HEK293 (cell line): Measurements from ENCODE around the gene ADNP.
A peak's percentile ranks its signal among the peaks of the same experiment; 100 is the strongest.

Experiments used
- MYNN ChIP-seq: fragments of 450-650 bp; formaldehyde crosslinking; IDR thresholded peaks from 2 replicates; pipeline ENCODE4 v1.5.1; 2016; ENCODE audit warnings: missing biosample characterization, missing genetic modification characterization, borderline replicate concordance
- REPIN1 ChIP-seq: fragments of 450-650 bp; formaldehyde crosslinking; IDR thresholded peaks from 2 replicates; pipeline ENCODE4 v1.5.1; 2017; ENCODE audit warnings: missing biosample characterization, missing genetic modification characterization, low read depth
- SCRT1 ChIP-seq: fragments of 450-650 bp; formaldehyde crosslinking; IDR thresholded peaks from 2 replicates; pipeline ENCODE4 v1.5.1; 2016; ENCODE audit warnings: missing biosample characterization, missing genetic modification characterization, borderline replicate concordance
- ZFP3 ChIP-seq: fragments of 450-650 bp; formaldehyde crosslinking; IDR thresholded peaks from 2 replicates; pipeline ENCODE4 v1.5.1; 2016; ENCODE audit warnings: low read depth, missing biosample characterization, missing genetic modification characterization
- ZNF10 ChIP-seq: fragments of 450-650 bp; formaldehyde crosslinking; IDR thresholded peaks from 2 replicates; pipeline ENCODE4 v1.5.1; 2017; ENCODE audit warnings: missing biosample characterization, missing genetic modification characterization
- ZNF132 ChIP-seq: fragments of 450-650 bp; formaldehyde crosslinking; IDR thresholded peaks from 2 replicates; pipeline ENCODE4 v1.5.1; 2017; ENCODE audit warnings: missing biosample characterization, missing genetic modification characterization, borderline replicate concordance
- ZNF169 ChIP-seq: fragments of 450-650 bp; formaldehyde crosslinking; IDR thresholded peaks from 2 replicates; pipeline ENCODE4 v1.5.1; 2016; ENCODE audit warnings: missing biosample characterization, missing genetic modification characterization
- ZNF184 ChIP-seq: fragments of 450-650 bp; IDR thresholded peaks from 2 replicates; pipeline ENCODE4 v1.5.1; 2018; ENCODE audit warnings: missing biosample characterization, mild to moderate bottlenecking, missing genetic modification characterization
- ZNF23 ChIP-seq: fragments of 450-650 bp; formaldehyde crosslinking; IDR thresholded peaks from 2 replicates; pipeline ENCODE4 v1.5.1; 2016; ENCODE audit warnings: missing biosample characterization, missing genetic modification characterization, borderline replicate concordance
- ZNF324 ChIP-seq: fragments of 450-650 bp; formaldehyde crosslinking; IDR thresholded peaks from 2 replicates; pipeline ENCODE4 v1.5.1; 2016; ENCODE audit warnings: missing biosample characterization, missing genetic modification characterization
- ZNF391 ChIP-seq: fragments of 450-650 bp; formaldehyde crosslinking; IDR thresholded peaks from 2 replicates; pipeline ENCODE4 v1.5.1; 2016; ENCODE audit warnings: low read depth, missing biosample characterization, missing genetic modification characterization, borderline replicate concordance
- ZNF501 ChIP-seq: fragments of 450-650 bp; formaldehyde crosslinking; IDR thresholded peaks from 2 replicates; pipeline ENCODE4 v1.5.1; 2016; ENCODE audit warnings: missing biosample characterization, missing genetic modification characterization
- ZNF560 ChIP-seq: fragments of 450-650 bp; formaldehyde crosslinking; IDR thresholded peaks from 2 replicates; pipeline ENCODE4 v1.5.1; 2017; ENCODE audit warnings: missing biosample characterization, missing genetic modification characterization, borderline replicate concordance
- ZNF596 ChIP-seq: fragments of 450-650 bp; IDR thresholded peaks from 2 replicates; pipeline ENCODE4 v1.5.0; 2018; ENCODE audit warnings: missing biosample characterization, mild to moderate bottlenecking, missing genetic modification characterization, moderate library complexity
- ZNF660 ChIP-seq: fragments of 450-650 bp; IDR thresholded peaks from 2 replicates; pipeline ENCODE4 v1.5.1; 2018; ENCODE audit warnings: missing biosample characterization, mild to moderate bottlenecking, missing genetic modification characterization
- ZXDB ChIP-seq: fragments of 450-650 bp; formaldehyde crosslinking; IDR thresholded peaks from 2 replicates; pipeline ENCODE4 v1.5.1; 2016; ENCODE audit warnings: missing biosample characterization, missing genetic modification characterization
- TF ChIP-seq, protein P1 (sequence below): fragments of 450-650 bp; formaldehyde crosslinking; IDR thresholded peaks from 2 replicates; pipeline ENCODE4 v1.5.1; 2016; ENCODE audit warnings: missing biosample characterization, missing genetic modification characterization
- TF ChIP-seq, protein P2 (sequence below): fragments of 450-650 bp; formaldehyde crosslinking; IDR thresholded peaks from 2 replicates; pipeline ENCODE4 v1.5.1; 2016; ENCODE audit warnings: missing biosample characterization, missing genetic modification characterization
- TF ChIP-seq, protein P3 (sequence below): fragments of 450-650 bp; formaldehyde crosslinking; IDR thresholded peaks from 2 replicates; pipeline ENCODE4 v1.5.1; 2016; ENCODE audit warnings: missing biosample characterization, missing genetic modification characterization
- TF ChIP-seq, protein P4 (sequence below): fragments of 450-650 bp; formaldehyde crosslinking; conservative IDR thresholded peaks from 2 replicates; pipeline ENCODE4 v1.5.1; 2016; ENCODE audit warnings: low read depth, missing biosample characterization, missing genetic modification characterization
- TF ChIP-seq, protein P5 (sequence below): fragments of 450-650 bp; formaldehyde crosslinking; IDR thresholded peaks from 2 replicates; pipeline ENCODE4 v1.5.1; 2016; ENCODE audit warnings: missing biosample characterization, missing genetic modification characterization
- TF ChIP-seq, protein P6 (sequence below): fragments of 450-650 bp; formaldehyde crosslinking; IDR thresholded peaks from 2 replicates; pipeline ENCODE4 v1.5.1; 2017; ENCODE audit warnings: missing biosample characterization, missing genetic modification characterization

Gene ADNP

DNA sequence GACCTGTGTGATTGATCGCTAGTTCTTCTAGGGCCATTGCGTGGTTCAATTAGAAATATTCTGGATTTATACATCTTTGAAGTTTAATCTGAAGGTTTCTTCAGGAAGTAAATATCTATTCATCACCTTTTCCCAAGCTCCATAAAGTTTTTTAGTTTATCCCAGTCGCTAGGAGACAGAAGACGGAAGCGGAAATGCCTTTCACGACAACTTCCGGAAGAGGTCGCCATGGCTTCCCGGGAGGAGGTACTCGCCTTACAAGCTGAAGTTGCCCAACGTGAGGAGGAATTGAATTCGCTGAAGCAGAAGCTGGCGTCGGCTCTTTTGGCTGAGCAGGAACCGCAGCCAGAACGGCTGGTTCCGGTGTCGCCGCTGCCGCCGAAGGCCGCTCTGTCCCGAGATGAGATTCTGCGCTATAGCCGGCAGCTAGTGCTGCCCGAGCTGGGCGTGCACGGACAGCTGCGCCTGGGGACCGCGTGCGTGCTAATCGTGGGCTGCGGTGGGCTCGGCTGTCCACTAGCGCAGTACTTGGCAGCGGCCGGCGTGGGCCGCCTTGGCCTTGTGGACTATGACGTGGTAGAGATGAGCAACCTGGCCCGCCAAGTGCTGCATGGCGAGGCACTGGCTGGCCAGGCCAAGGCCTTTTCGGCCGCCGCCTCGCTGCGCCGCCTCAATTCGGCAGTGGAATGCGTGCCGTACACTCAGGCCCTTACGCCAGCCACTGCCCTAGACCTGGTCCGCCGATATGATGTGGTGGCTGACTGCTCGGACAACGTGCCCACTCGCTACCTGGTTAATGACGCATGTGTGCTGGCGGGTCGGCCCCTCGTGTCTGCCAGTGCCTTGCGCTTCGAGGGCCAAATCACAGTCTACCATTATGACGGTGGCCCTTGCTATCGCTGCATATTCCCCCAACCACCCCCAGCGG lies 27.6 kb upstream of the ADNP start, which contains the start of gene MOCS3 (continued):
- TF ChIP-seq, protein P1, sequence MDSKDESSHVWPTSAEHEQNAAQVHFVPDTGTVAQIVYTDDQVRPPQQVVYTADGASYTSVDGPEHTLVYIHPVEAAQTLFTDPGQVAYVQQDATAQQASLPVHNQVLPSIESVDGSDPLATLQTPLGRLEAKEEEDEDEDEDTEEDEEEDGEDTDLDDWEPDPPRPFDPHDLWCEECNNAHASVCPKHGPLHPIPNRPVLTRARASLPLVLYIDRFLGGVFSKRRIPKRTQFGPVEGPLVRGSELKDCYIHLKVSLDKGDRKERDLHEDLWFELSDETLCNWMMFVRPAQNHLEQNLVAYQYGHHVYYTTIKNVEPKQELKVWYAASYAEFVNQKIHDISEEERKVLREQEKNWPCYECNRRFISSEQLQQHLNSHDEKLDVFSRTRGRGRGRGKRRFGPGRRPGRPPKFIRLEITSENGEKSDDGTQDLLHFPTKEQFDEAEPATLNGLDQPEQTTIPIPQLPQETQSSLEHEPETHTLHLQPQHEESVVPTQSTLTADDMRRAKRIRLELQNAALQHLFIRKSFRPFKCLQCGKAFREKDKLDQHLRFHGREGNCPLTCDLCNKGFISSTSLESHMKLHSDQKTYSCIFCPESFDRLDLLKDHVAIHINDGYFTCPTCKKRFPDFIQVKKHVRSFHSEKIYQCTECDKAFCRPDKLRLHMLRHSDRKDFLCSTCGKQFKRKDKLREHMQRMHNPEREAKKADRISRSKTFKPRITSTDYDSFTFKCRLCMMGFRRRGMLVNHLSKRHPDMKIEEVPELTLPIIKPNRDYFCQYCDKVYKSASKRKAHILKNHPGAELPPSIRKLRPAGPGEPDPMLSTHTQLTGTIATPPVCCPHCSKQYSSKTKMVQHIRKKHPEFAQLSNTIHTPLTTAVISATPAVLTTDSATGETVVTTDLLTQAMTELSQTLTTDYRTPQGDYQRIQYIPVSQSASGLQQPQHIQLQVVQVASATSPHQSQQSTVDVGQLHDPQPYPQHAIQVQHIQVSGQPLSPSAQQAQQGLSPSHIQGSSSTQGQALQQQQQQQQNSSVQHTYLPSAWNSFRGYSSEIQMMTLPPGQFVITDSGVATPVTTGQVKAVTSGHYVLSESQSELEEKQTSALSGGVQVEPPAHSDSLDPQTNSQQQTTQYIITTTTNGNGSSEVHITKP: peak; percentile 100
- peak; percentile 43; the same call in 1 of the 2 replicates for TF ChIP-seq ZXDB (tag by site-specific recombination)
- TF ChIP-seq ZNF391: no peak
- TF ChIP-seq SCRT1 (tag by site-specific recombination): no peak
- TF ChIP-seq, protein P2, sequence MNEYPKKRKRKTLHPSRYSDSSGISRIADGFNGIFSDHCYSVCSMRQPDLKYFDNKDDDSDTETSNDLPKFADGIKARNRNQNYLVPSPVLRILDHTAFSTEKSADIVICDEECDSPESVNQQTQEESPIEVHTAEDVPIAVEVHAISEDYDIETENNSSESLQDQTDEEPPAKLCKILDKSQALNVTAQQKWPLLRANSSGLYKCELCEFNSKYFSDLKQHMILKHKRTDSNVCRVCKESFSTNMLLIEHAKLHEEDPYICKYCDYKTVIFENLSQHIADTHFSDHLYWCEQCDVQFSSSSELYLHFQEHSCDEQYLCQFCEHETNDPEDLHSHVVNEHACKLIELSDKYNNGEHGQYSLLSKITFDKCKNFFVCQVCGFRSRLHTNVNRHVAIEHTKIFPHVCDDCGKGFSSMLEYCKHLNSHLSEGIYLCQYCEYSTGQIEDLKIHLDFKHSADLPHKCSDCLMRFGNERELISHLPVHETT: peak; percentile 19; the same call in 1 of the 2 replicates
- TF ChIP-seq REPIN1 (tag by site-specific recombination): no peak
- TF ChIP-seq ZNF184 (tag by site-specific recombination): no peak
- TF ChIP-seq ZFP3 (tag by site-specific recombination): no peak
- no peak for TF ChIP-seq ZNF23 (tag by site-specific recombination)
- no peak for TF ChIP-seq ZNF132 (tag by site-specific recombination)
- TF ChIP-seq ZNF596 (tag by site-specific recombination): no peak
- TF ChIP-seq, protein P3, sequence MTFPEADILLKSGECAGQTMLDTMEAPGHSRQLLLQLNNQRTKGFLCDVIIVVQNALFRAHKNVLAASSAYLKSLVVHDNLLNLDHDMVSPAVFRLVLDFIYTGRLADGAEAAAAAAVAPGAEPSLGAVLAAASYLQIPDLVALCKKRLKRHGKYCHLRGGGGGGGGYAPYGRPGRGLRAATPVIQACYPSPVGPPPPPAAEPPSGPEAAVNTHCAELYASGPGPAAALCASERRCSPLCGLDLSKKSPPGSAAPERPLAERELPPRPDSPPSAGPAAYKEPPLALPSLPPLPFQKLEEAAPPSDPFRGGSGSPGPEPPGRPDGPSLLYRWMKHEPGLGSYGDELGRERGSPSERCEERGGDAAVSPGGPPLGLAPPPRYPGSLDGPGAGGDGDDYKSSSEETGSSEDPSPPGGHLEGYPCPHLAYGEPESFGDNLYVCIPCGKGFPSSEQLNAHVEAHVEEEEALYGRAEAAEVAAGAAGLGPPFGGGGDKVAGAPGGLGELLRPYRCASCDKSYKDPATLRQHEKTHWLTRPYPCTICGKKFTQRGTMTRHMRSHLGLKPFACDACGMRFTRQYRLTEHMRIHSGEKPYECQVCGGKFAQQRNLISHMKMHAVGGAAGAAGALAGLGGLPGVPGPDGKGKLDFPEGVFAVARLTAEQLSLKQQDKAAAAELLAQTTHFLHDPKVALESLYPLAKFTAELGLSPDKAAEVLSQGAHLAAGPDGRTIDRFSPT (tag by site-specific recombination): no peak
- TF ChIP-seq, protein P4, sequence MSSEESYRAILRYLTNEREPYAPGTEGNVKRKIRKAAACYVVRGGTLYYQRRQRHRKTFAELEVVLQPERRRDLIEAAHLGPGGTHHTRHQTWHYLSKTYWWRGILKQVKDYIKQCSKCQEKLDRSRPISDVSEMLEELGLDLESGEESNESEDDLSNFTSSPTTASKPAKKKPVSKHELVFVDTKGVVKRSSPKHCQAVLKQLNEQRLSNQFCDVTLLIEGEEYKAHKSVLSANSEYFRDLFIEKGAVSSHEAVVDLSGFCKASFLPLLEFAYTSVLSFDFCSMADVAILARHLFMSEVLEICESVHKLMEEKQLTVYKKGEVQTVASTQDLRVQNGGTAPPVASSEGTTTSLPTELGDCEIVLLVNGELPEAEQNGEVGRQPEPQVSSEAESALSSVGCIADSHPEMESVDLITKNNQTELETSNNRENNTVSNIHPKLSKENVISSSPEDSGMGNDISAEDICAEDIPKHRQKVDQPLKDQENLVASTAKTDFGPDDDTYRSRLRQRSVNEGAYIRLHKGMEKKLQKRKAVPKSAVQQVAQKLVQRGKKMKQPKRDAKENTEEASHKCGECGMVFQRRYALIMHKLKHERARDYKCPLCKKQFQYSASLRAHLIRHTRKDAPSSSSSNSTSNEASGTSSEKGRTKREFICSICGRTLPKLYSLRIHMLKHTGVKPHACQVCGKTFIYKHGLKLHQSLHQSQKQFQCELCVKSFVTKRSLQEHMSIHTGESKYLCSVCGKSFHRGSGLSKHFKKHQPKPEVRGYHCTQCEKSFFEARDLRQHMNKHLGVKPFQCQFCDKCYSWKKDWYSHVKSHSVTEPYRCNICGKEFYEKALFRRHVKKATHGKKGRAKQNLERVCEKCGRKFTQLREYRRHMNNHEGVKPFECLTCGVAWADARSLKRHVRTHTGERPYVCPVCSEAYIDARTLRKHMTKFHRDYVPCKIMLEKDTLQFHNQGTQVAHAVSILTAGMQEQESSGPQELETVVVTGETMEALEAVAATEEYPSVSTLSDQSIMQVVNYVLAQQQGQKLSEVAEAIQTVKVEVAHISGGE (tag by site-specific recombination): peak; percentile 86
- no peak for TF ChIP-seq ZNF560 (tag by site-specific recombination)
- no peak for TF ChIP-seq ZNF660
- no peak for TF ChIP-seq ZNF501 (tag by site-specific recombination)
- no peak for TF ChIP-seq MYNN
- TF ChIP-seq ZNF169 (tag by site-specific recombination): no peak
- no peak for TF ChIP-seq ZNF324 (tag by site-specific recombination)
- no peak for TF ChIP-seq ZNF10 (tag by site-specific recombination)
- TF ChIP-seq, protein P5, sequence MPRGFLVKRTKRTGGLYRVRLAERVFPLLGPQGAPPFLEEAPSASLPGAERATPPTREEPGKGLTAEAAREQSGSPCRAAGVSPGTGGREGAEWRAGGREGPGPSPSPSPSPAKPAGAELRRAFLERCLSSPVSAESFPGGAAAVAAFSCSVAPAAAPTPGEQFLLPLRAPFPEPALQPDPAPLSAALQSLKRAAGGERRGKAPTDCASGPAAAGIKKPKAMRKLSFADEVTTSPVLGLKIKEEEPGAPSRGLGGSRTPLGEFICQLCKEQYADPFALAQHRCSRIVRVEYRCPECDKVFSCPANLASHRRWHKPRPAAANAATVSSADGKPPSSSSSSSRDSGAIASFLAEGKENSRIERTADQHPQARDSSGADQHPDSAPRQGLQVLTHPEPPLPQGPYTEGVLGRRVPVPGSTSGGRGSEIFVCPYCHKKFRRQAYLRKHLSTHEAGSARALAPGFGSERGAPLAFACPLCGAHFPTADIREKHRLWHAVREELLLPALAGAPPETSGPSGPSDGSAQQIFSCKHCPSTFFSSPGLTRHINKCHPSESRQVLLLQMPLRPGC (tag by site-specific recombination): no peak
- TF ChIP-seq, protein P6, sequence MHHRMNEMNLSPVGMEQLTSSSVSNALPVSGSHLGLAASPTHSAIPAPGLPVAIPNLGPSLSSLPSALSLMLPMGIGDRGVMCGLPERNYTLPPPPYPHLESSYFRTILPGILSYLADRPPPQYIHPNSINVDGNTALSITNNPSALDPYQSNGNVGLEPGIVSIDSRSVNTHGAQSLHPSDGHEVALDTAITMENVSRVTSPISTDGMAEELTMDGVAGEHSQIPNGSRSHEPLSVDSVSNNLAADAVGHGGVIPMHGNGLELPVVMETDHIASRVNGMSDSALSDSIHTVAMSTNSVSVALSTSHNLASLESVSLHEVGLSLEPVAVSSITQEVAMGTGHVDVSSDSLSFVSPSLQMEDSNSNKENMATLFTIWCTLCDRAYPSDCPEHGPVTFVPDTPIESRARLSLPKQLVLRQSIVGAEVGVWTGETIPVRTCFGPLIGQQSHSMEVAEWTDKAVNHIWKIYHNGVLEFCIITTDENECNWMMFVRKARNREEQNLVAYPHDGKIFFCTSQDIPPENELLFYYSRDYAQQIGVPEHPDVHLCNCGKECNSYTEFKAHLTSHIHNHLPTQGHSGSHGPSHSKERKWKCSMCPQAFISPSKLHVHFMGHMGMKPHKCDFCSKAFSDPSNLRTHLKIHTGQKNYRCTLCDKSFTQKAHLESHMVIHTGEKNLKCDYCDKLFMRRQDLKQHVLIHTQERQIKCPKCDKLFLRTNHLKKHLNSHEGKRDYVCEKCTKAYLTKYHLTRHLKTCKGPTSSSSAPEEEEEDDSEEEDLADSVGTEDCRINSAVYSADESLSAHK (tag by site-specific recombination): no peak
